Measurements from ENCODE around the gene HTRA3. TPM values are rescaled to one million over a fixed set of nuclear protein-coding genes. Genes with fewer than 3 reads are reported as not detected.

HTRA3 gene
- total RNA-seq, 1 experiment from 2014 or later, result 116 TPM

DNA sequence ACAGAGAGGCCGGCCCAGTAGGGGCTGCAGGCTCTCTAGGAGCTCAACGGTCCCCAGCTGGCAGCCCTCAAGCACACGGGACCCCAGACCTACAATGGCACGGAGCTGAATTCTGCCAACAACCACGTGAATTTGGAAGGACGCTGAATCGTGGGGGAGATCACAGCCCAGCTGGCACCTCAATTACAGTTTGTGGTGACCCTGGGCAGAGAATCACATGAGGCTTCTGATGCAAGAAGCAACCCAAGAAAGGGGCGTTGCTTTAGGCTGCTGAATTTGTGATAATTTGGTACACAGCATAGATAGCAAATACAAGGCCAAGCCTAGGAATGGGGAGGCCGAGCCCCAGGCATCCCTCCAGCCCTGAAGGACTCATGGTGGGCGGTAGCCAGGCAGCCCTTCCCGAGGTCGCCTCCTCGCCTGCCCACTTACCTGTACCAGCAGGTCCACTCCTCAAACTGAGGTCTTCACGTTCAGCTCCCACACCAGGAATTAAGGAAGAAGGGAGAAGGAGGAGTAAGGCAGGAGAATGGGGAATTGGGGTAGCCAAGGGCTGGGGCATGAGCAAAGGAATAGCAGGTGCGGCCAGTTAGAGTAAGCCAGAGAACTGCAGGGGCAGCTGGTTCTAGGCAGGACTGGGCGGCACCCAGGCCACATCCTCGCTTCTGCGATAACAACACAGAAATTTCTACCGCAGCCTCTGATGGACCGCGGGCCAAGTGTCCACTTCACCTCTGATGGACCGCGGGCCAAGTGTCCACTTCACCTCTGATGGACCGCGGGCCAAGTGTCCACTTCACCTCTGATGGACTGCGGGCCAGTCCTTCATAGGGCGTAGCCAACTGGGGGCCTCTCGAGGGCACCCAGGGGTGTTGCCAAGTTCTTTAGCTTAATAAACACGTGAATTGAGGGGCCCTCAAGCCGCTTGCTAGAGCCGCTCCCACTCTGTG lies 23.4 kb upstream of the HTRA3 start:
- DNase-seq (ENCODE audit: low read depth), result no peak

DNA sequence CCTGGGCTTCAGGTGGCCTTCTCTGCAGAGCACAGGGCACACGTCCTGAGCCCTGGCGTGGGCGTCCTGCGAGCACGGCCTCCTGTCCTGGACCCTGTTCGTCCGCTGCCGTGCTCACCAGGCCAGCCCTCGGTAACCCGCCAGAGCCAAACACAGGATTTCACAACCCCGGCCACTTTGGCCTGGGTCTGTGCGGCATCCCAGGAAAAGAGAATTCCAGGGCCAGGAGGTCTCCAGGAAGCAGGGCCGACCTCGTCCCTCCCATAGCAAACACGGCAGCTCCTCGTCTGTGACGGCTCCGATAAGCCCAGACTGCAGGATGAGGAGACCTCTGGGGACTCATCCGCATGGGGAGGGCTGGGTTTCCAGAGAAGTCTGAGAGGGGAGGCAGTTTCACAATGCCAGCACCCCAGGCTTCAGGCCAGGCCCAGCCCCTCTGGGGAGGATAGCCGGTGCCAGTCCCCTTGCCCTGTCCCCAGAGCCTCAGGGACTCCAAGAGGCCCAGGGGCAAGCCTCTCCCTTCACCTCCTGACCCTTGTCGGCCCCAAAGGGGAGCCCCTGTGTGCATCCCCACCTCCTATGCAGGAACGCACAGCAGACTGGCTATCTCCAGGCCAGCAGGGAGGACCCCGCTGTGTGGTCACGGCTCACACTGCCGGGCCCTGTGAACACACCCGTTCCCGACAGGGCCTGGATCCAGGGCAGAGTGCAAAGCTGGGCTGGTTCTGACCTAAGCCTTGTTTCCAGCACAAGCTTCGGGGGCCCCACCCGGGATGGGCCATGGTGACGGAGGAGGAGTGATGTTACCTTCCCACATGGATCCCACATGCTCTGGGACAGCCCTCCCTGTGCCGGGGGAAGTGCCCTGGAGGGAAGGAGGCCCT lies 22.3 kb upstream of the HTRA3 start:
- DNase-seq (ENCODE audit: low read depth), result no peak

DNA sequence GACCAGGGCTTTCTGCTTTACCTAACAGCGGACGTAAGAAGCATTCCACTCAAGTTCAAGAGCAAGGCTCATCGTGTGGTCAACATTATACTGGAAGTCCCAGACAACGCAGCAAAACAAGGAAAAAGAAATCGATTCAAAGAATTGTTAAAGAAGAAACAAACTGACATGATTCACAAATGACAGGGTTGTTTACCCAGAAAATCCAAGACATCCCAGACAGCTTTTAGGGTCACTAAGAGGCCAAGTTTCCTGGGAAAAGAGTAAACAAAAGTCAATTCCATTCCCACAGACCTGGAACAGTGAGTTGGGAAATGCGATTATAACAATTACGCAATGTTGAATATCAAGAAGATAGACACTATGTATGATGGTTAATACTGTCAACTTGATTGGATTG lies 21.5 kb upstream of the HTRA3 start:
- DNase-seq (ENCODE audit: low read depth), result peak; percentile 55

DNA sequence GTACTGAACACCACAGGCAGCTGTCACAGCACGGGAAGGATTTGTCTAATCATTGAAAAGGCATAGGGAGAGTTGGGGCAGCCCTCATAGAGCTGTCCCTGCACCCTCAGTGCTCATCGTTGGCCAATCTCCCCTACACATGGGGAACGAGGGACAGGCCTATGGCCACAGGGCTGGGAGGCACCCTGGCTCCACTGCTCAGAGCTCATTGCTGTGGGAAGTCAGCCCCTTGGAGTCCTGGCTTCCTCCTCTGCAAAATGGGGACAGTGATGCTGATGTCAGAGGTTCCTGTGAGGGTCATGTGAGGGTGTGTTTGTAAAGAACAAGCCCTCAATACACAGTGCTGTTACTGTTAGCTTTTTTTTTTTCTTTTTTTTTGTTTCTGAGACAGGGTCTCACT lies 19.3 kb upstream of the HTRA3 start:
- no peak for DNase-seq (ENCODE audit: low read depth)

DNA sequence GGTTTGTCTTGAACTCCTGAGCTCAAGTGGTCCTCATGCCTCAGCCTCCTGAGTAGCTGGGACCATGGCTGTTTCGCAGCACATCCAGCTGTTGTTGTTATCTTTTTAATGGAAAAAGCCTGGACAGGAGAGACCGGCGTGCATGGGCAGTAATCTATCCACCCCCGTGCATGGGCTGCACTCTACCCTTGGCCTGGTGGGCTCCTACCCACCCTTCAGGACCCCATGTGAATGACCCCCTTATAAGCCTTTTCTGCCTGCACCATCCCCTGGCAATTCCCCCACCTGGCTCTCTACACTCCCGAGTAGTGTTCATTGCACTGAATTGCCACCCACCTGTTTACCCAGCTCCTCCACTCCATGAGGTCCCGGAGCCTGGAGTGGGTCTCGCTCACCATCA lies 18.9 kb upstream of the HTRA3 start:
- DNase-seq (ENCODE audit: low read depth), result no peak

DNA sequence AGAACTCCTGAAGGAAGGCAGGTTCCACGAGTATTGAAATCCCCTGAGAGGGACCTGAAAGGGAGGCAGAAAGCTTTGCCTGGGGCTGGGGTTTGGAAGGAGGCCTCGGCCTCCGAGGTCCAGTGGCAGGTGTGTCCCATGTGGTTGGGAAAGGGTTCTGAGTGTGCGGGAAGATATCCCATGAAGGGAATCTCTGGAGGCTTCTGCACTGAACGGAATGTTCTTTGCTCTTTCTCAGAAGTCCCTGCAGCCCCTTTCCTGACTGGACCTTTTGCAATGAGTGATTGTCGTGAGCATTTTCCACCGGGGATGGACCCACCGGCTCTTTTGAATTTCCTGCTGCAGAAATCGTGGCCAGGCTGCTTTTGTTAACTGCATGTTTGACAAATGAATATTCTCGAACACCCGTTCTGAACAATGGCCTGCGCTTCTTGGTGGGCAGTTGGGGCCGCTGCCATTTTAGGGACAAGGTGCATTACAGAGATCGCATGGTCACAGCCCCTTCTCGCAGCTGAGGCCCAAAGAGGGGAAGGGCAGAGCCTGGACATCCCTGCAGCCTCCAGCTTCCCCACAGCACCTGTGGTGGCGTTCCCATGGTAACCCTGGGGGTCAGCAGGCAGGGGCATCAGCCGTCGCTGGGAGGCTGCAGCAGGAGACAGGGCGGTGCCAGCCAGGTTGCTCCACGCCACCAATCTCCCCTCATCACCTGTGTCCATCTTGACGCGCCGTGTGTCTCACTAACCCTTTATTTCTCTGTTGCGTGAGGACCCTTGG lies 18.3 kb upstream of the HTRA3 start:
- DNase-seq (ENCODE audit: low read depth), result no peak

DNA sequence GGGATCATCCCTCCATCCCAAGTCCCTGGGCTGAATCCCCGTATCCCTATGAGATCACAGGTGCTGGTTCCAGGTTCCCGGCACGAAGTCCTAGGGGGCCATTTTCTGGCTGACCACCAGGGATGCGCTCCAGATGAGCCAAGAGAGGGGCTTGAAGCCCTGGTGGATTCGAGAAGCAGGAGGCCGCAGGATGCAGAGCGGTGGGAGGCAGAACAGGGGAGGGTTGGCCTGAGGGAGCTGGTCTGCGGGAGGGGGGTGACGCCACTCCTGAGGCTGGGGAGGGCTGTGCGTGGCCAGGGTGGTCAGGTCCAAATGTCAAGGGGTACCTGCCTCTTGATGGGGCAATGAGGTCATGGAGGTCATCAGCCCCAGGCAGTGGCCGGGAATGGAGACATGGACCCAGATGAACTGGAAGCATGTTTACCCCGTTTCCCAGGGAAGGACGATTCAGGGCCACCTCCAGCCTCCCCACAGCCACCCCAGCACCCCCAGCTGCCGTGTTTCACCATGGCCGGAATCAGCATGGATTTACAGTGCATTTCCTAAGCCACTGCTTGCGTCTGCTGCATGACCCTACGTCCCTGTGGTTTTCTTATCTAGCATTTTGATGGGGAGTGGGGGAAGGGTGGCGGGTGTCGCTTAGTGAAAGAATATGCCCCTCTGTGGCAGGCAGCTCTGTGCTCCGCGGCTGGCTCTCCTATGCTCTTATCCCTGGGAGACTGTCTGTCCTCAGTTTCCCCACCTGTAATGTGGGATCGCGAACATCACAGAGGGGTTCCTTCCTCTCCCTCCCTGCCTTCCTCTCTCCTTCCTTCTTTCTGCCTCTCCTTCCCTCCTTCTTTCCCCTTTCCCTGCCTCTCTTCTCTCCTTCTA lies 17.0 kb upstream of the HTRA3 start:
- DNase-seq (ENCODE audit: low read depth), result no peak

DNA sequence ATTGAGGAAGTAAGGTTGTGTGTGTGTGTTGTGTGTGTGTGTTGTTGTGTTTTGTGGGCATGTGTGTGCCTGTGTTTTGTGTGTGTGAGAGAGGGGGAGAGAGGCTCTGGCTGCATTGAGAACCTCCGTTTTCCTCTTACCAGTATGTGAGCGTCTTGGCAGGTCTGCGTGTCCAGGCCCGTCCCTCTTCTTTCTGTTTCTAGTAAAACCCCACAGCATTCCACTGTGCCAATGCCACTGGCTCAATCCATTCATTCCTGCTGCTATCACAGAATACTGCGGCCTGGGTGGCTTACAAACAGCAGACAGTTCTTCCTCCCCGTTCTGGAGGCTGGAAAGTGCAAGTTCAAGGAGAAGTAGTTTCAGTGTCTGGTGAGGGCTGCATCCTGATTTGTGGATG lies 15.5 kb upstream of the HTRA3 start:
- no peak for DNase-seq (ENCODE audit: low read depth)

DNA sequence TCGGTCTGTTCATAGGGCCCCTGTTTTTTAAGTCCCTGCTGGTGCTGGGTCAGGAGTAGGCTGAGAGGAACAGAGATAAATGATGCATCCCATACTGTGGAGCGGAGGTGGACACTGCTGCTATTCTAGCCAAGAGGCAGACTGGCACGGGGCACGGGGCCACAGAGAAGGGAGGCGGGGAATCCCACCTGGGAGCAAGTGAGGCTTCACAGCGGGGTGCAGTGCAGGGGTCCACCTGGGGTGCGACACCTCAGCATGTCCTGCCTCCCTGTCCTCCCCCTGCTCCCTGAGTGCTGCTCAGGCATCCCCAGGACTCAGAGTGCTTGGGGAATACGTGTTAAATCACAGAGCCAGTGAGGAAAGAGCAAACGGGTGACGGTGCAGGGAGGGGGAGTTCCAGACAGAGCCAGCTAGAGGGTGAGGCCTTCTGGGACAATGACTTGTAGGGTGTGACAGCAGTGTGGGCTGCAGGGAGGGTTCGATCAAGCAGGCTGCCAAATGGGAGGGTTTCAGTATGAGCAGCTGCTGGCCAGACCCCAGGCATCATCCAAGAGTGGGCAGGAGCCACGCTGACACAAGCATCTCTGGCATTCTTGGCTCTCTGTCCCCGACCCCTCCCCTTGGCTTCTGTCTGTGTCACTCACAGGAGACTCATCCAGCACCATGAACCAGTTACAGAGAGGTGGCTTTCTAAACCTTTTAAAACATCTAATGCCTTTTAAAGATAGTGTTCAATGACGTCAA lies 13.7 kb upstream of the HTRA3 start:
- DNase-seq (ENCODE audit: low read depth), result peak; percentile 86

DNA sequence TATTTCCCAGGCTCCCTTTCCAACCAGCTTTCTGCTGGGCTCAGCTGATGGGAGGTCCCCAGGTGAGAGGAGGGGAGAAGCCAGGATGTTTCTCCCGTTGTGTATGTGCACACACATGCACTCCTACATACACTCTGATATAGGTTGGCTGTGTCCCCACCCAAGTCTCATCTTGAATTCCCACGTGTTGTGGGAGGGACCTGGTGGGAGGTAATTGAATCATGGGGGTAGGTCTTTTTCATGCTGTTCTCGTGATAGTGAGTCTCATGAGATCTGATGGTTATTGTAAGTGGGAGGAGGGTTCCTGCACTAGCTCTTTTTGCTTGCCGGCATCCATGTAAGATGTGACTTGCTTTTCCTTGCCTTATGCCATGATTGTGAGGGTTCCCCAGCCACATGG lies 11.7 kb upstream of the HTRA3 start:
- DNase-seq (ENCODE audit: low read depth), result no peak

DNA sequence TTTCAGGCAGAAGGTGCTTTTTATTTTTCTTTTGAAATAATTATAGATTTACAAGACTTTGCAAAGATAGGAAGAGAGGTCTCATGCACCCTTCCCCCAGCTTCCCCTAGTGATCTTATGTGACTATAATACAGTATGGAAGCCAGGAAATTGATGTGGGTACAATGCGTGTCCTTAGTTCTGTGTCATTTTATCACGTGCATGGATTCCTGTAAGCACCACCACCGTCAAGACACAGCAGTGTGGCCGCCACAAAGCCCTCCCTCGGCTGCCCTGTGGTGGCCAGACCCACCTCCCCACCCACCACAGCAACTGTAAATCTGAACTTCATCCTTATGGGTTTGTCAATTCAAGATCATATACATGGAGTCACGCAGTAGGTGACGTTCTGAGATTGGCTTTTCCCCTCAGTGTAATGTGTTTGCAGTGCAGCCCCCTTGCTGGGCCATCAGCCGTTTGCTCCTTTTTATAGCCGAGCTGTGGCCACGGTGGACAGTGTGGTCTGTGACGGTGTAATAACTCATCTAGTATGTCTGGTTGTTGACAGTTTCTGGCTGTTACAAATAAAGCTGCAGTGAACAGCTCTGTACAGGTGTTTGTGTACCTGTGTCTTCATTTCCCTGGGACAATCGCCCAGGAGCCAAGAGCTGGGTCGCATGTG lies 10.9 kb upstream of the HTRA3 start:
- no peak for DNase-seq (ENCODE audit: low read depth)

DNA sequence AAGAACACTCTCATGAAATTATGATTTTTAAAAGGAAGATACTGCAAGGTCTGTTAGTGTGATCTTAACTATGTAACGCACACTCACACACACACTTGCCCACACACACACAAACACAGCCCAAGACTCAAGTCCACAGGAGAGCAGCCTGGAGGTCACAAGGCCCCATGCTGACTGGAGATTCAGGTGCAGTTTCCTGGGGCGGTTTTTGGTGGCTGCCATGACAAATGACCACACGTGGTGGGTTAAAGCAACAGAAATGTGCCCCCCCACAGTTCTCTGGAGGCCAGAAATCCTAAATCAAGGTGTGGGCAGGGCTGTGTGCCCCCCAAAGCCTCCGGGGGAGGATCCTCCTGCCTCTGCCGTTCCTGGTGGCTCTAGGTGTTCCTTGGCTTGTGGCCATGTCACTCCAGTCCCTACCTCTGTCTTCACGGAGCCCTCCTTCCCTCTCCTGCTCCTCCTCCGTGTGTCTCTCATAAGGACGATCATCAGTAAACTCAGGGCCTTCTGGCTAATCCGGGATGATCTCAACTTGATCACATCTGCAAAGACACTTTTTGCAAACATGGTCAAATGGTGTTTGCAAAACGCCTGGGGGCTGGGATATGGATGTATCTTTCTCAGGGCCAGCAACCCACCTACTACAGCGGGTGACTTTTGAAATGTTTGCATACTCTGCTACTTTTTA lies 9.7 kb upstream of the HTRA3 start:
- DNase-seq (ENCODE audit: low read depth), result no peak

DNA sequence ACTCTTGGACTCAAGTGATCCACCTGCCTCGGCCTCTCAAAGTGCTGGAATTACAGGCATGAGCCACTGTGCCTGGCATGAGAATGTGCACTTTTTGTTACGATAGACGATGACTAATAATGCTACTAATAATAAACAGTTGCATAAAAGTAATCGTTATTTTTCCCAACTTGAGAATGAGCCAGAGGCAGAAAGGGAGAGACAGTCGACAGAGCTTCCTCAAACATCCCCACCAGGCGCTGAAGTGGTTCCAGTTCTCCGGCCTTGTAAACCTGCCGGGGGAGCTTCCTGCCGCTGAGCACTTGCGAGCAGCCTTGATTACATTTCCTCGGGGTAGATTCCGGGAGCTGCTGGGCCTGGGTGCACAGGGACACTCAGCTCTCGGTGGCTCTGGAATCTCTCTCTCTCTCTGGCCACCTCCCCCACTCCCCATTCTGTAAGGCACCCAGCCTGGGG lies 8.9 kb upstream of the HTRA3 start:
- DNase-seq (ENCODE audit: low read depth), result peak; percentile 71

DNA sequence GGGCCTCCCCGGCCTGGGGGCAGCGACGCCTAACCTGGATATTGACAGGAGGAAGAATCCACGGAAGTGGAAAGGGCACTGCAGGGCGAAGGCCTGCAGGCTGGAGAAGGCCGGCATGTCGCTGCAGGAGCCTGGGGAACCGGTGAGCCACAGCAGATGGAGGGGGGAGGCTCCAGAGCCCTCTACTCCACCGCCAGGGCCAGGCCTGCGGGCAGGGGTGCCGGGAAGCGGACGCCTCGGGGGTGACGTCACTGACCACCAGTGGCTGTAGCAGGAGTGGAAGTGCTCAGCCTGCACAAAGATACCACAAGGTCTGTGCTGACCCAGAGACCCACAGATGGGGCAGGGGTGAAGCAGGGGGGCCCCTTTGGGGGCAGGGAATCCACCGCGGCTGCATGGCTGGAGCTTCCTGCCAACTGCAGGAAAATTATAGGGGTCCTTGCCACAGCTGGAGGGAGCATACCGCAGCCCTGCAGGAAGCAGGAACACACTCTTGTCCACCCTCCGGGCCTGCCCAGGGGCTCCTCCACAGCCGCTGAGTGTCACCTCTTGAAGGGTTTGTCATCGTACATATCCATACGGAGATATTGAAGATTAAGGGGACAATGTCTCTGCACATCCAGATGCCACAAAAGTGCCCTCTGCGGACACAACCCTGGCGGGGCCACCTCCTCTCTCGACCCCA lies 7.6 kb upstream of the HTRA3 start:
- peak; percentile 84 for DNase-seq (ENCODE audit: low read depth)

DNA sequence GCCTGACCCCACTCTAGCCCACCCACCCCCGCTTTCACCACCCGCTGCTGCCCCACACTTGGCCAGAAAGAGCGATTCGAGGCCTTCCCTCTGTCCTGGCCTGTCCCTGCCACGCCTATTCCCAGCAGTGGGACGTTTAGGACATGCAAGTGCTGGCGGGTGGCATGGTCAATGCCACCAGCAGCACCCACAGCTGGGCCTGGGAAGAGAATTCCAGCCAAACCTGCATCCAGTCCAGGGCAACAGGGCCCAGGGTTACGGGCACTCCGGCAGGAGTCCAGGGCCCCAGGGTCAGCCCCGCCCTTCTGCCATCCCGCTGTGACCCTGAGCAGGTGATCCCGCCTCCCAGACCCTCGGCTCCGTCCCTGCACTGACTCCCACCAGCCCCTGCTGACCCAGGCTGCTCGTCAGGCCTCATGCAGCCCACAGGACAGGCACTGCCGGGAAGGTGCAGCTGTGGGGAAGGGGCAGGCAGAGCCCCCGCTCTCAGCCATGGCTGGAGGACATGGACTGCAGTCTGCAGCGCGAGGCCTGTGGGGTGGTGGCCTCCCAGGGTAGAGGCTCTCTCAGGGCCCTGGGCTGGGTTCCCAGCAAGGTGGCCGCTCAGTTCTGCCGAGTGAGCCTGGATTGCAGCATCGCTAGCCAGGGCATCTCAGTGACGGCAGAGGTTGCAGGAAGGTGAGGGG lies 6.8 kb upstream of the HTRA3 start:
- DNase-seq (ENCODE audit: low read depth), result no peak

DNA sequence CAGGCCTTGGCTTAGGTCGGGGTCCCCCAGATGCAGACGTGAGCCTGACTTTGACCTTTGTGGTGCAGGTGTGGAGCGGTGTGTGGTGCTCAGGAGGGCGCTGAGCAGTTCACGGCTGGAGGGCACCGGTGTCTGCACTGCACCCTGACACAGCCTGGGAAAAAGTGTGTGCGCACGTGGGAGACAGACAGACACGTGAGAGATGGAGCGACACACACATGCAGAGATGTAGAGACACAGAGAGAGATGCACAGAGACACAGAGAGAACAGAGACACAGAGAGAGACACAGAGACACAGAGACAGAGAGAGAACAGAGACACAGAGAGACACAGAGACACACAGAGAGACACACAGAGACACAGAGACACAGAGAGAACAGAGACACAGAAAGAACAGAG lies 6.2 kb upstream of the HTRA3 start:
- no peak for DNase-seq (ENCODE audit: low read depth)

DNA sequence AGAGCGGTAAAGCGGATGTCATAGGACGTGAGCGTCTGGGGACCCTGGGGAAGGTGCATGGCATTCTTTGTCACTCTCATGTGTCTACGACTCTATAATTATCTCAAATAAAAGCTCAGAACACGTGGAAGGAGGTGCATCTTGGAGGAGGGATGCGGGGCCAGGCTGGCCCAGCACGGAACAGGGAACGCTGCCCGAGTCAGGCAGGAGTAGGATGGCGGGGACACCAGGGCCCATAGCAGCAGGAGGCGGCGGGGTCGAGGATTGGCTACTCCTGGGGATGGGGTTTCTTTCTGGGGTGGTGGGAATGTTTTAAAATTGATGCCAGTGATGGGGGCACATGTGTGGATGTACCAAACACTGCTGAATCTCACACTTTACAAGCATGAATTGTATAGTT lies 5.4 kb upstream of the HTRA3 start:
- DNase-seq (ENCODE audit: low read depth), result no peak

Data from LHCN-M2 (cell line).